22Rv1 (cell line): ENCODE data around the gene SBF2.

Source experiments
- CTCF ChIP-seq: fragments of 450-650 bp; IDR thresholded peaks from 2 replicates; pipeline ENCODE4 v1.5.1; 2017; ENCODE audit warnings: mild to moderate bottlenecking
- ZFX ChIP-seq: fragments of 450-650 bp; IDR thresholded peaks from 2 replicates; pipeline ENCODE4 v1.6.1; 2017; ENCODE audit warnings: antibody characterized with exemption, borderline replicate concordance

GRCh38 chr11:10150800-10151199 is 143.2 kb downstream of the SBF2 start:
- TF ChIP-seq CTCF (no peak), ZFX (no peak)
